HepG2 (cell line): ENCODE results near the gene SMIM1. TPM values are rescaled to one million over a fixed set of nuclear protein-coding genes. Genes with fewer than 3 reads are reported as not detected.

Experiments
- AGO1 ChIP-seq: fragments of 200-400 bp; formaldehyde crosslinking; IDR thresholded peaks from 2 replicates; pipeline ENCODE4 v1.6.1; 2017; ENCODE audit warnings: mild to moderate bottlenecking, low read depth, low read length, moderate library complexity; ENCODE audit not compliant: poor library complexity, severe bottlenecking
- FOSL1 ChIP-seq: sonication (generic); formaldehyde crosslinking; IDR thresholded peaks from 2 replicates; pipeline ENCODE4 v1.9.0; 2021; ENCODE audit warnings: missing genetic modification reagents, borderline replicate concordance
- GABPB1 ChIP-seq: IDR thresholded peaks from 2 replicates; pipeline ENCODE4 v1.6.1; 2016; ENCODE audit warnings: mild to moderate bottlenecking, missing genetic modification reagents, moderate library complexity, missing compliant biosample characterization
- ISL2 ChIP-seq: sonication (generic); formaldehyde crosslinking; IDR thresholded peaks from 2 replicates; pipeline ENCODE4 v1.5.0; 2020; ENCODE audit warnings: missing genetic modification reagents
- NR2C2 ChIP-seq: sonication (generic); formaldehyde crosslinking; IDR thresholded peaks from 2 replicates; pipeline ENCODE4 v1.4.0; 2020; ENCODE audit warnings: missing genetic modification reagents, mild to moderate bottlenecking, moderate library complexity, borderline replicate concordance
- PHF21A ChIP-seq: sonication (generic); formaldehyde crosslinking; IDR thresholded peaks from 2 replicates; pipeline ENCODE4 v1.5.0; 2020; ENCODE audit warnings: mild to moderate bottlenecking, missing genetic modification reagents
- PITX1 ChIP-seq: sonication (generic); formaldehyde crosslinking; IDR thresholded peaks from 2 replicates; pipeline ENCODE4 v1.5.1; 2020; ENCODE audit warnings: mild to moderate bottlenecking, missing genetic modification reagents
- RXRB ChIP-seq: IDR thresholded peaks from 2 replicates; pipeline ENCODE4 v1.6.1; 2016; ENCODE audit warnings: borderline replicate concordance, missing genetic modification reagents, missing compliant biosample characterization
- SYNCRIP ChIP-seq: fragments of 200-400 bp; formaldehyde crosslinking; IDR thresholded peaks from 2 replicates; pipeline ENCODE4 v1.6.1; 2018; ENCODE audit warnings: mild to moderate bottlenecking, low read depth, low read length; ENCODE audit not compliant: insufficient read depth
- THAP11 ChIP-seq: IDR thresholded peaks from 2 replicates; pipeline ENCODE4 v1.6.1; 2016; ENCODE audit warnings: missing biosample characterization, missing genetic modification reagents
- ZNF180 ChIP-seq: sonication (generic); formaldehyde crosslinking; IDR thresholded peaks from 2 replicates; pipeline ENCODE4 v1.4.0; 2020; ENCODE audit warnings: low read depth, missing genetic modification reagents, borderline replicate concordance
- ZNF235 ChIP-seq: sonication (generic); formaldehyde crosslinking; IDR thresholded peaks from 2 replicates; pipeline ENCODE4 v1.8.1; 2023; ENCODE audit warnings: mild to moderate bottlenecking, missing genetic modification reagents, borderline replicate concordance
- ZNF251 ChIP-seq: sonication (generic); formaldehyde crosslinking; IDR thresholded peaks from 2 replicates; pipeline ENCODE4 v1.9.0; 2021; ENCODE audit warnings: mild to moderate bottlenecking, missing genetic modification reagents
- ZNF274 ChIP-seq: sonication (generic); formaldehyde crosslinking; IDR thresholded peaks from 2 replicates; pipeline ENCODE4 v1.5.1; 2020; ENCODE audit warnings: mild to moderate bottlenecking, missing genetic modification reagents
- ZNF441 ChIP-seq: sonication (generic); formaldehyde crosslinking; IDR thresholded peaks from 2 replicates; pipeline ENCODE4 v1.7.0; 2021; ENCODE audit warnings: missing genetic modification reagents, borderline replicate concordance
- ZNF772 ChIP-seq: sonication (generic); formaldehyde crosslinking; IDR thresholded peaks from 2 replicates; pipeline ENCODE4 v1.5.0; 2020; ENCODE audit warnings: mild to moderate bottlenecking, missing genetic modification reagents
- polyA plus RNA-seq, 8 experiments: library from polyadenylated mRNA; depleted of rRNA in 3 of 8; stranded (reverse) in 7 of 8; unstranded in 1 of 8; fragments of >200 nt; fragmentation: Illumina TruSeq in 4 of 8; extraction: Trizol in 4 of 8; gene quantifications; 2 replicates each; pipeline versions ENCODE4 v1.2.1 to v1.2.3, GENCODE V29; 2011 to 2016; ENCODE audit warnings: low read depth in 4 of 8, missing spikeins in 1 of 8, mixed read lengths in 1 of 8; ENCODE audit not compliant: insufficient read depth in 1 of 8
- total RNA-seq, 5 experiments: library from RNA; depleted of rRNA; stranded (reverse); fragments of >200 nt; fragmentation: Illumina TruSeq; extraction: Trizol; gene quantifications; 2 replicates each; pipeline ENCODE4 v1.2.3, GENCODE V29; 2016; ENCODE audit warnings: low read depth in 1 of 5
- TF ChIP-seq, protein P1 (sequence below): sonication (generic); formaldehyde crosslinking; IDR thresholded peaks from 2 replicates; pipeline ENCODE4 v1.9.0; 2021; ENCODE audit warnings: missing genetic modification reagents, borderline replicate concordance
- TF ChIP-seq, protein P2 (sequence below): sonication (generic); formaldehyde crosslinking; IDR thresholded peaks from 2 replicates; pipeline ENCODE4 v1.5.0; 2020; ENCODE audit warnings: mild to moderate bottlenecking, missing genetic modification reagents
- TF ChIP-seq, protein P3 (sequence below): sonication (generic); formaldehyde crosslinking; IDR thresholded peaks from 2 replicates; pipeline ENCODE4 v1.8.0; 2022; ENCODE audit warnings: mild to moderate bottlenecking, missing genetic modification reagents; ENCODE audit not compliant: insufficient replicate concordance
- TF ChIP-seq, protein P4 (sequence below): IDR thresholded peaks from 2 replicates; pipeline ENCODE4 v1.6.1; 2012; ENCODE audit warnings: low read length, improper control_type of control experiment

The SMIM1 gene
- total and polyA plus RNA-seq, 2 of the 13 experiments (the other 11 are each of a cell fraction or from before 2014, with no cell fraction given), result 12.4 to 56.3 TPM

DNA sequence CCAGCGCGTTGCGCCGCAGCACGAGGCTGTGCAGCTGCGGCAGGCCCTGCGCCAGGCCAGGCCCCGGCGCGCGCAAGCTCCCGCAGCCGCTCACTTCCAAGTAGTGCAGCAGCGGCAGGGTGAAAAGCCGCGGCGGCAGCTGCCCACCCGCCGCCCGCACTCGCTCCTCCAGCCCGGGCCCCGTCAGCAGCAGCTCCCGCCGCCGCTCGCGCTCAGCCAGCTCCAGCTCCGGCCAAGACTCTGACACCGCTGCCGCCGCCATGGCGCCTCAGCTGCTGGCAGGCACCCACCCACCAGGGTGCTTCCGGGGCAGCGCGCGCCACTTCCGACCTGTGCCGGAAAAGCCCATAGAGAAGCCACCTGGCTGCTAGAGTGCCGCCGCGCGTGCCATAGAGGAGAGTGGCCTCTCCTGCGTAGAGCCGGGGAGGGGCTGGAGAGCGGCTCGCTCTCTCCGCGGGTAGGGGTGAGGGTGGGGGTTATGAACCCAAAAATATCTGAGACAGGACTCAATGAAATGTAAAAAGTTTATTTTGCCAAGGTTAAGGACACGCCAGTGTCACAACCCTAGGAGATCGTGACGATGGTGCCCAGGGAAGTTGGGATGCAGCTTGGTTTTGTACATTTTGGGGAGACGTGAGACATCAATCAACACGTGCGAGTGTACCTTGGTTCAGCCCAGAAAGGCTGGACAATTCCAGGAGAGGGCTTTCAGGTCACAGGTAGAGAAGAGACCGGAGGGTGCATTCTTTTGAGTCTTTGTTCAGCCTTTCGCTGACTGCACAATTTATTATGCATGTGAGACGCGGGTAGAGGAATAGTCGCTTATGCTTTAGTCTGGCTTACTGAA is 23.9 kb downstream of the SMIM1 start, which contains the start of gene LRRC47 (continued):
- TF ChIP-seq, protein P1, sequence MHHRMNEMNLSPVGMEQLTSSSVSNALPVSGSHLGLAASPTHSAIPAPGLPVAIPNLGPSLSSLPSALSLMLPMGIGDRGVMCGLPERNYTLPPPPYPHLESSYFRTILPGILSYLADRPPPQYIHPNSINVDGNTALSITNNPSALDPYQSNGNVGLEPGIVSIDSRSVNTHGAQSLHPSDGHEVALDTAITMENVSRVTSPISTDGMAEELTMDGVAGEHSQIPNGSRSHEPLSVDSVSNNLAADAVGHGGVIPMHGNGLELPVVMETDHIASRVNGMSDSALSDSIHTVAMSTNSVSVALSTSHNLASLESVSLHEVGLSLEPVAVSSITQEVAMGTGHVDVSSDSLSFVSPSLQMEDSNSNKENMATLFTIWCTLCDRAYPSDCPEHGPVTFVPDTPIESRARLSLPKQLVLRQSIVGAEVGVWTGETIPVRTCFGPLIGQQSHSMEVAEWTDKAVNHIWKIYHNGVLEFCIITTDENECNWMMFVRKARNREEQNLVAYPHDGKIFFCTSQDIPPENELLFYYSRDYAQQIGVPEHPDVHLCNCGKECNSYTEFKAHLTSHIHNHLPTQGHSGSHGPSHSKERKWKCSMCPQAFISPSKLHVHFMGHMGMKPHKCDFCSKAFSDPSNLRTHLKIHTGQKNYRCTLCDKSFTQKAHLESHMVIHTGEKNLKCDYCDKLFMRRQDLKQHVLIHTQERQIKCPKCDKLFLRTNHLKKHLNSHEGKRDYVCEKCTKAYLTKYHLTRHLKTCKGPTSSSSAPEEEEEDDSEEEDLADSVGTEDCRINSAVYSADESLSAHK (CRISPR knock-in tag), result no peak
- TF ChIP-seq RXRB (peak; percentile 41; the same call in 1 of the 2 replicates), ZNF274 (CRISPR knock-in tag) (no peak), ZNF772 (CRISPR knock-in tag) (no peak), AGO1 (no peak), GABPB1 (CRISPR knock-in tag) (peak; percentile 98), NR2C2 (CRISPR knock-in tag) (peak; percentile 99), ZNF251 (CRISPR knock-in tag) (no peak), ISL2 (CRISPR knock-in tag) (peak; percentile 67), PITX1 (peak; percentile 29; the same call in 1 of the 2 replicates), ZNF235 (CRISPR knock-in tag) (no peak), PHF21A (CRISPR knock-in tag) (peak; percentile 44; the same call in 1 of the 2 replicates), ZNF441 (no peak), THAP11 (CRISPR knock-in tag) (peak; percentile 95), ZNF180 (CRISPR knock-in tag) (no peak), SYNCRIP (no peak), FOSL1 (CRISPR knock-in tag) (no peak)
- TF ChIP-seq, protein P2, sequence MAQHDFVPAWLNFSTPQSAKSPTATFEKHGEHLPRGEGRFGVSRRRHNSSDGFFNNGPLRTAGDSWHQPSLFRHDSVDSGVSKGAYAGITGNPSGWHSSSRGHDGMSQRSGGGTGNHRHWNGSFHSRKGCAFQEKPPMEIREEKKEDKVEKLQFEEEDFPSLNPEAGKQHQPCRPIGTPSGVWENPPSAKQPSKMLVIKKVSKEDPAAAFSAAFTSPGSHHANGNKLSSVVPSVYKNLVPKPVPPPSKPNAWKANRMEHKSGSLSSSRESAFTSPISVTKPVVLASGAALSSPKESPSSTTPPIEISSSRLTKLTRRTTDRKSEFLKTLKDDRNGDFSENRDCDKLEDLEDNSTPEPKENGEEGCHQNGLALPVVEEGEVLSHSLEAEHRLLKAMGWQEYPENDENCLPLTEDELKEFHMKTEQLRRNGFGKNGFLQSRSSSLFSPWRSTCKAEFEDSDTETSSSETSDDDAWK (CRISPR knock-in tag), result no peak
- TF ChIP-seq, protein P3, sequence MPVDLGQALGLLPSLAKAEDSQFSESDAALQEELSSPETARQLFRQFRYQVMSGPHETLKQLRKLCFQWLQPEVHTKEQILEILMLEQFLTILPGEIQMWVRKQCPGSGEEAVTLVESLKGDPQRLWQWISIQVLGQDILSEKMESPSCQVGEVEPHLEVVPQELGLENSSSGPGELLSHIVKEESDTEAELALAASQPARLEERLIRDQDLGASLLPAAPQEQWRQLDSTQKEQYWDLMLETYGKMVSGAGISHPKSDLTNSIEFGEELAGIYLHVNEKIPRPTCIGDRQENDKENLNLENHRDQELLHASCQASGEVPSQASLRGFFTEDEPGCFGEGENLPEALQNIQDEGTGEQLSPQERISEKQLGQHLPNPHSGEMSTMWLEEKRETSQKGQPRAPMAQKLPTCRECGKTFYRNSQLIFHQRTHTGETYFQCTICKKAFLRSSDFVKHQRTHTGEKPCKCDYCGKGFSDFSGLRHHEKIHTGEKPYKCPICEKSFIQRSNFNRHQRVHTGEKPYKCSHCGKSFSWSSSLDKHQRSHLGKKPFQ, result no peak
- TF ChIP-seq, protein P4, sequence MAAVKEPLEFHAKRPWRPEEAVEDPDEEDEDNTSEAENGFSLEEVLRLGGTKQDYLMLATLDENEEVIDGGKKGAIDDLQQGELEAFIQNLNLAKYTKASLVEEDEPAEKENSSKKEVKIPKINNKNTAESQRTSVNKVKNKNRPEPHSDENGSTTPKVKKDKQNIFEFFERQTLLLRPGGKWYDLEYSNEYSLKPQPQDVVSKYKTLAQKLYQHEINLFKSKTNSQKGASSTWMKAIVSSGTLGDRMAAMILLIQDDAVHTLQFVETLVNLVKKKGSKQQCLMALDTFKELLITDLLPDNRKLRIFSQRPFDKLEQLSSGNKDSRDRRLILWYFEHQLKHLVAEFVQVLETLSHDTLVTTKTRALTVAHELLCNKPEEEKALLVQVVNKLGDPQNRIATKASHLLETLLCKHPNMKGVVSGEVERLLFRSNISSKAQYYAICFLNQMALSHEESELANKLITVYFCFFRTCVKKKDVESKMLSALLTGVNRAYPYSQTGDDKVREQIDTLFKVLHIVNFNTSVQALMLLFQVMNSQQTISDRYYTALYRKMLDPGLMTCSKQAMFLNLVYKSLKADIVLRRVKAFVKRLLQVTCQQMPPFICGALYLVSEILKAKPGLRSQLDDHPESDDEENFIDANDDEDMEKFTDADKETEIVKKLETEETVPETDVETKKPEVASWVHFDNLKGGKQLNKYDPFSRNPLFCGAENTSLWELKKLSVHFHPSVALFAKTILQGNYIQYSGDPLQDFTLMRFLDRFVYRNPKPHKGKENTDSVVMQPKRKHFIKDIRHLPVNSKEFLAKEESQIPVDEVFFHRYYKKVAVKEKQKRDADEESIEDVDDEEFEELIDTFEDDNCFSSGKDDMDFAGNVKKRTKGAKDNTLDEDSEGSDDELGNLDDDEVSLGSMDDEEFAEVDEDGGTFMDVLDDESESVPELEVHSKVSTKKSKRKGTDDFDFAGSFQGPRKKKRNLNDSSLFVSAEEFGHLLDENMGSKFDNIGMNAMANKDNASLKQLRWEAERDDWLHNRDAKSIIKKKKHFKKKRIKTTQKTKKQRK, result no peak
